ENCODE measurements around the gene CDV3.

Gene CDV3

GRCh38 chr3:133570139-133570936 is 3.1 kb upstream of the CDV3 start:
- DNase-seq: no peak

- DNase-seq: no peak
These were observed 2.6 kb upstream of the CDV3 start for GRCh38 chr3:133570937-133571320.

DNA sequence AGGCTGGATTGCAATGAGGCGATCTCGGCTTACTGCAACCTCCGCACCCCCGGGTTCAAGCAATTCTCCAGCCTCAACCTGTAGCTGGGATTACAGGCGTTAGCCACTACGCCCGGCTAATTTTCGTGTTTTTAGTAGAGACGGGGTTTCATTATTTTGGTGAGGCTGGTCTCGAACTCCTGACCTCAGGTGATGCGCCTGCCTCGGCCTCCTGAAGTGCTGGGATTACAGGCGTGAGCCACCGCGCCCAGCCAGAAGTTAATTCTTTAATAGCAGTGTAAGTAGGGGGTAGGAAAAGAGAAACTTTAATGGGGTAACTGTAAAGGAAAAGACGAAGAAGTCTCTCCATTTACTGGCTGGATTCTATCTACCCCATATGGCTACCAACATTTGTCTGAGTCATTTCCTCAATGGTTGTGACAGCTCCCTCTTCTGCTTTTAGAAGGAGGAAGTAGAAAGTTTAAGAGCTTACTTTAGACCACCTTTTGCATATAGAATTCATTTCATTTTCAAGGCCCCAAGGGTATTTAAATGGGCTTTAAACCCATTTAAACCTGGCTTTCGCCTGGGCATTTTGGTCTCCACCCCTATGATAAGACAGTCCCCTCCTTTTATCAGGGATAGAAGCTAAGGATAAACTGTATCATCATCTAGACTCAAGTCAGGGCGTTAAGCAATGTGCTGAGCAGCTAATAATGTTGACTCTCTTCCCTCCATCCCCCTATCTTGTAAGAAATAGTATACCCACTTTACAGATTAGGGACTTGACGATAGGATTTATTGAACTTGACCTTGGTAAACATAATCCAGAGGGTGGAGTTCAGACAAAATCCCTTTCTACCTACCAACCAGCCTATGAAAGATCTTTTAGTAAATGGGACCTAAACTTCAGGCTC is 1.1 kb upstream of the CDV3 start:
- no peak for DNase-seq

- no peak for DNase-seq
These were observed 345 bp upstream of the CDV3 start for GRCh38 chr3:133573054-133573628.

DNA sequence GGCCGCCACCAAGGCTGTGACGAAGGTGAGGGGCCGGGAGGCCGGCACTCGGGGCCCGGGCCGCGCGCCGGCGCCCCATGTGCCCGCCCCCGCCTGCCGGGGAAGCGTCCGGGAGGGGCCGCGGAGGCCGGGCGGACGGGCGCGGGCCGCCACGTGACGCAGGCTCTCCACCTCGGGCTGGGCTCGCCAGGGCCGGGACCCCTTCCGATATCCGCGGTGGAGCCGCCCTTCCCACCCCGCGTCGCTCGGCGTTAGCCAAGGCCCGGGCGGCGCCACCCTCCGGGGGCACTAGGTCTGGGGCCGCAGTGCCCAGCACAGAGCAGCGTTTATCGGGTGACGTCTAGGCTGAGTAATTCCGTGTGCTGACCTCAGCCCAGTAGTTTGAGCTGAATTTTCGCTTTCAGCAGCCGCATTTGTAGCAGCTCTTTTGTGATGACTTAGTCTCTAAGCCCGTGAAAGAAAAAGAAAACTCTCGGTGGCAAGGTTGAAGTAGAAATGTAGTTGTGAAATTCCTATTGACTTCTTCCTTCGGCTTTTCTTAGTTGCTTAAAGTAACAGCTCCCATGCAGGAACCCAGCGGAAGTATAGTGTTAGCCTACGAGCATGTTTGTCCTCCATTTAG is 885 bp downstream of the CDV3 start:
- no peak for DNase-seq

DNA sequence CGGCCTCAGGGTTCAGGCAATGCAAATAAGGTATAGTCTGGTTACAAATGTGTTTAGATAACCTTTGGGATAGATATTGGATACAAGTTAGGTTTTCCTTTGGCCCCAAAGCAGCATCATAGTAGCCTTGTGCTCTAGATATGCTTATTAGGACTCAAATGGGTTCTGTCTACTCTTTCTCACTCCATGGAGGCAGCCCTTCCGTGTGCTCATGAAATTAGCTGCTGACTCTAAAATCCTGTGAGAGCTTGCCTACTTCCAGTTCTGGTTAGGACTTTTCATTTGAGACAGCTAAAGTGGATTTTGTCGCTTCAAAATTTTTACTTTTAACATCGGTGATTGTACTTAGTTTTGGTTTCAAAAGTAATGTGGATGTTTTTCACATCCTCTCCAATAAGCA is 1.6 kb downstream of the CDV3 start:
- DNase-seq: no peak

DNA sequence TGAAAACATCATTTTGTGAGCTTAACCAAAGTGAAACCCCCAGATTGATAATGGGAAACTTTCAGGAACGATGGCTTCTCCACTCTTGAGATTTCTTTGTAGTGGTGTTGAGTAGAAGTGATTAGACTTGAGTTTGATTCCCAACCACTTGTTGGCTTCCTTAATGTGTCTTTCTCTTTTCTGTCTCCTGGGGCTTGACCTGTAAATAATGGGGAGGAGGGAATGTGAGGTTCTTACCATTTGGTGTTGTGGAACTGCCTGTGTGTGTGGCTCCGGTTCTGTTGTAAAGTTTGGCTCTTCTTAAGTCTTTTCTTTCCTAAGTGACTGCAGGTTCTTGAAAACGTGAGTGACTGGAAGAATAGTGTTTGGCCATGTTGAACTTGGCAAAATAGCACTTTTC is 2.7 kb downstream of the CDV3 start:
- no peak for DNase-seq

- DNase-seq: no peak
These were observed 5.2 kb downstream of the CDV3 start for GRCh38 chr3:133578548-133579191.

DNA sequence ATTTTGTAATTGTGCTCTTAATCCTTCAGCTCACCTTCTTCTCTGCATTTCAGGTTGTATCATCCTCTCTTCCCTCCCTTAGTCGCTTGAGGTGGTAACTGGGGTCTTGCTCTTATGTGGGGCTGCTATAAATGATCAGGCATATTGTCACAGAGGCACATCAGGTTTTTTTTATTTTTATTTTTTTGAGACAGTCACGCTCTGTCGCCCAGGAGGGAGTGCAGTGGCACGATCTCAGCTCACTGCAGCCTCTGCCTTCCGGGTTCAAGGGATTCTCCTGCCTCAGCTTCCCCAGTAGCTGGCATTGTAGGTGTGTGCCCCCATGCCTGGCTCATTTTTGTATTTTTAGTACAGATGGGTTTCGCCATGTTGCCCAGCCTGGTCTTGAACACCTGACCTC is 9.9 kb downstream of the CDV3 start:
- DNase-seq: no peak

DNA sequence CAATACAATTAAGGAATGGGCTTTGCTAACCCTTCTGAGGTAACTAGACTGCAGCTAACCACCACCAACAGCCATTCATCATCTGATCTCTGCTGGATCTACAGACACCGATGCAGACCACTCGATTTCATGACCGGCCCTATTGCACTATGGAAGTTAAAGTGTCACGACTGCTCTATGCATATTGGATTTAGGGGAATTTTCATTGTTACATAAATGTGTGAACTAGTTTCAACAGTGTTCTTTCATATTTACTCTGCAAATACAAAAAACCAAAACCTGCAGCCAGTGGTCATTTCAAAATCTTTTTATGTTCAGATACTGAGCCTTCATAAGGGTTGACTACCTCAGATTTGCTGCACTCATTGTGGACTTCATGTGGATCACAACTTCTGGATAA is 14.5 kb downstream of the CDV3 start:
- DNase-seq: no peak

GRCh38 chr3:133588784-133589465 is 15.4 kb downstream of the CDV3 start:
- no peak for DNase-seq

DNA sequence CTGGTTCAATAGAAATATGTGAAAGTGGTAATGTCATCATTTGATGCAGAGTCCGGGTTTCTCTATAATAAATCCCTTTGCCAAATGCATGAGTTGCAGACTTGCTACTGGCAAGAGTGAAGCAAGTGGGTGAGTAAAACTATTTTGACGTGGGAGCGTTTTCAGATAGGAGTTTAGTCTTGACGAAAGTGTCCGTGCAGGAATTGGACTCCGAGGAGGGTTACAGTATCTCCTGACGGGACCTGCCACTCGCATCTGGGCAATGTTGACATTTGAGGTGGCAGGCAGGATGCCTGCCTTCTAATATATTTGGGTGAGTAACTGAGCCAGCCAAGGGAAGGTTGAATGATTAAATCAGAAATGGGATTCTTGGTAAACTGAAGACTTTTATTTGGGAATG is 16.0 kb downstream of the CDV3 start:
- DNase-seq: no peak

DNA sequence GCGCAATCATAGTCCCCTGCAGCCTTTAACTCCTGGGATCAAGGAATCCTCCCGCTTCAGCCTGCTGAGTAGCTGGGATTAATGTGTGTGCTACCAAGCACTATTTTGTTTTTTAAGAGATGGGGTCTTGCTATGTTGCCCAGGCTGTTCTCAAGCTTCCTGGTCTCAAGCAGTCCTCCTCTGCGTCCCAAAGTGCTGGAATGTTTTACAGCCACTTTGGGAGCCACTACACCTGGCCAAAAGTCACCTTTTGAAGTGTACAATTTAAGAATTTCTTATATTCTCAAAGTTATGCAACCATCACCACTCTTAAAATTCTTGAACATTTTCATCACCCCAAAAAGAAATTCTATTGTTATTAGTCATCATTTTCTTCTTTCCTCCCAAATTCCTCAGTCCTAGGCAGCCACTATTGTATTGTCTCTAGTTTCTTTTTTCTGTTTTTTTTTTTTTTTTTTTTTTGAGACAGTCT is 17.8 kb downstream of the CDV3 start:
- no peak for DNase-seq

- DNase-seq: no peak
These were observed 19.4 kb downstream of the CDV3 start for GRCh38 chr3:133592843-133593242.

GRCh38 chr3:133593243-133593642 is 19.8 kb downstream of the CDV3 start:
- no peak for DNase-seq

DNA sequence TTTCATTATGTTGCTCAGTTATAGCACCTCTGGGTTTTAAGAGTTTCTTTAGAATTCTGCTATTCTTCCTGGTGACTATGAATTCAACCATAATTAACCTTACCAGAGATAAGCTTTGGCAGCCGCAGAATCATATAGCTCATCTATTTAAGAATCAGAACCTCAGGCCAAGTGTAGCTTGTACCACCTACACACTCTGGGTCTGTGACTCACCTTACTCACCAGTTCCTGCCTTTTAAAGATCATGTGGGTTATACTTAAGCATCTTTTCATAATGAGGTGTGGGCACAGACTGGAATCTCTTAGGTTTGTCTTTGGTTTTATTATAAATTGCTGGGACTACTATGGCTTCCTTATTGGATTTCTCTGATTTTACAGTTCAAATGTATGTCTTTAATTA is 21.9 kb downstream of the CDV3 start:
- DNase-seq: no peak

DNA sequence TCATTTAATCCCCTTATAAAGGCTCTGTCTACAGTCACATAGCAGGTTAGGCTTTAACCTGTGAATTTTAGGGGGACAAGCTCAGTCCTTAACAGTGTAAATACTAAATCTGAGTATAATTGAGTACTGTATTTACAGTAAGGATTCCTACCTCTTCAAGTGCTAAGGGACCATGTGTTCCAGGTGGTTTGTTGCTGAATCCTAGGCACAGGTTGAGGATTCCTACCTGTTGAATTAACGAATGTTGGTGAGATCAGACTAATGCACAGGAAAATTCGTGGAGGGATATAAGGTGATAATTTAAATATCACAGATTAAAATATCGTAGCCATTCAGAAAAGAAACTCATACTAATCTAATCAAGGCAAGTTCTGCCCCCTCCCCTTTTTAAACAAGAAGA is 24.9 kb downstream of the CDV3 start:
- no peak for DNase-seq

DNA sequence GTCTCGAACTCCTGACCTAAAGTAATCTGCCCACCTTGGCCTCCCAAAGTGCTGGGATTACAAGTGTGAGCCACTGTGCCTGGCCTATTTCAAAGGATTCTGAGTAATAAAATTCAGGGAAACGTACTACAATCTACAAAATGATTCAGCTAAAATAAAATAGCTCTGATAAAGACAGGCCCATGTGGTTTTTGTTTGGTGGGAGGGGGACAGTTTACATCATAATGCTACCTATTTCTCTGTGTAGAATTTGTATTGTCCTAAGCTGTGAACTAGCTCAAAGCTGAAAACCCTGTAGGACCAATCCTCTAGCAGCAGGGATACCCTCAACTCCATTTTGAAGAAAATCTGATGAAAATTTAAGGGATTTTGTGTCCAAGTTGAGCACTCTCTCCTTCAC is 25.8 kb downstream of the CDV3 start:
- DNase-seq: no peak

- no peak for DNase-seq
These were observed 27.1 kb downstream of the CDV3 start for GRCh38 chr3:133600572-133601081.

DNA sequence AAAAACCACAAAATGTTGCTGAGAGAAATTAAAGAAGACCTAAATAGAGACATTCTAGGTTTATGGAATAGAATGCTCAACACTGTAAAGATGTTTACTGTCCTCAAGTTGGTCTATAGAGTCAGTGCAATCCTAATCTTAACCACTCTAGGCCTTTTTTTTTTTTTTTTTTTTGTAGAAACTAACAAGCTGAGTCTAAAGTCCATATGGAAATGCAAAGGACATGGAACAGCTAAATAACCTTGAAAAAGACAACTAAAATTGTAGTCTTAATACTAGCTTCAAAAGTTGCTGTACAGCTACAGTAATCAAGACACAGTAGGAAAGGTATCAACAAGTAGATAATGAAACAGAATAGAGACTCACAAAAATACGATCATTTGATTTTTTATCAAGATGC is 32.9 kb downstream of the CDV3 start:
- no peak for DNase-seq

- no peak for DNase-seq
These were observed 33.4 kb downstream of the CDV3 start for GRCh38 chr3:133606902-133607301.

DNA sequence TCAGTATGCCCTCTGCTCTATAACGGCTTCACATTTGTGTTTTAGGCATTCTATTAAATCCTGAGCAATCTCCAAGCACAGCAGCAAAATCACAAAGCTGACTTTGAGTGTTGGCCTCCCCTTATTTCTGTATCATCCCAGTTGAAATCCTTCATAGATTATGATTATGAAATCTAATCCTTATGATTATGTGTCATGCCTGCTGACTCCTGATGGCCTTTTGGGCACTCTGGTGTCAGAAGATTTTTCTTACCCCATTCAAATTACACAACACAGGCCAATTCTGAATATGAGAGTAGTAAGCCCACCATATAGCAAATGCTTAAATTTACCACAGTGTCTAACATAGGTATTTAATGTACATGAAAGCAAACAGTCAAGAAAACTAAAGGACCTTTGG is 34.3 kb downstream of the CDV3 start:
- no peak for DNase-seq
